Smooth muscle cell of bladder (primary cell): ENCODE results near the gene IFT81. TPM values are rescaled to one million over a fixed set of nuclear protein-coding genes. Genes with fewer than 3 reads are reported as not detected.

Experiments
- total RNA-seq: library from RNA; depleted of rRNA; stranded (reverse); fragments of >200 nt; gene quantifications from 2 replicates; pipeline ENCODE4 v1.2.3, GENCODE V29; 2014

IFT81 gene, protein sequence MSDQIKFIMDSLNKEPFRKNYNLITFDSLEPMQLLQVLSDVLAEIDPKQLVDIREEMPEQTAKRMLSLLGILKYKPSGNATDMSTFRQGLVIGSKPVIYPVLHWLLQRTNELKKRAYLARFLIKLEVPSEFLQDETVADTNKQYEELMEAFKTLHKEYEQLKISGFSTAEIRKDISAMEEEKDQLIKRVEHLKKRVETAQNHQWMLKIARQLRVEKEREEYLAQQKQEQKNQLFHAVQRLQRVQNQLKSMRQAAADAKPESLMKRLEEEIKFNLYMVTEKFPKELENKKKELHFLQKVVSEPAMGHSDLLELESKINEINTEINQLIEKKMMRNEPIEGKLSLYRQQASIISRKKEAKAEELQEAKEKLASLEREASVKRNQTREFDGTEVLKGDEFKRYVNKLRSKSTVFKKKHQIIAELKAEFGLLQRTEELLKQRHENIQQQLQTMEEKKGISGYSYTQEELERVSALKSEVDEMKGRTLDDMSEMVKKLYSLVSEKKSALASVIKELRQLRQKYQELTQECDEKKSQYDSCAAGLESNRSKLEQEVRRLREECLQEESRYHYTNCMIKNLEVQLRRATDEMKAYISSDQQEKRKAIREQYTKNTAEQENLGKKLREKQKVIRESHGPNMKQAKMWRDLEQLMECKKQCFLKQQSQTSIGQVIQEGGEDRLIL
- 28.3 and 34.3 TPM in 2 replicates for total RNA-seq

DNA sequence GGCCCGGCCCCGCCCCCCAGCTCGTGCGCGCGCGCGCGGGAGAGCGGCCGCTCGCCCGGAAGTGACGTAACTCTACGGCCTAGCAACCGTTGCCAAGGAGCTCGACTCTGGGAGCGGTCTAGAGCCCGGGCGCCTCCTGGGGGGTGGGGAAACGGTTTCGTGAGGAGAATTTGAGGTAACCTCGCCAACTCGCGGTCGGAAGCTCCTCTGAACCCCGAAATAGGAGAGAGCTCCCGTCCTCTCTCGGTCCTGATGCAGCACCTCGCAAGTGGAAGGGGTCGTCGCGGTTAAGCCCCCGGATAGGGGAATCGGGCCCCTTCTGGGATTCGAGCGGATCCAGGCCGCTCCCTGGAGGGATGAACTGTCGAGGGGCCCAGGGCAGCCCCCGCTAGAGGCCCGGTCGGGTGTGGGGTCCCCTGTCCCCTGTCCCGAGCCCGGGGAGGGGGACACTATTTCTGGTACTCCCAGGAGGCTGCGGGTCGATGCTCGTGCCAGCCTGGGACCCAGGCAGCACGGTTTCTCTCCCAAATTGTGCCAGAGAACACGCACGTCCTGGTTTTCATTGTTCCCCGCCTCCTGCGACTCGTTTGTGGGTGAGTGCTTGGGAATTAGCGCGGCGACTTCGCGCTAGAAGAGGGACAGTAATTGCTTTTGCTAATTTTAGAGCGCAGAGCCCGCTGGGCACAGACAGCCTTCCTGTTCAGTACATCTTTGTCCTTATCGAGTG lies at the start of gene IFT81:
Gene IFT81 (plus strand): TSS at position 89 of the 727 bp plus-strand sequence. CDS start 3,024 bp downstream, outside the sequence.

Other genes with a start within 250 kb of the IFT81 start
- gene GLTP, start 243.8 kb upstream of the IFT81 start, total RNA-seq = 51.2 and 58.2 TPM in 2 replicates
- 8.4 and 8.8 TPM in 2 replicates for gene TCHP, start 224.1 kb upstream of the IFT81 start, total RNA-seq
- gene GIT2, start 128.0 kb upstream of the IFT81 start, total RNA-seq = 27.7 and 35.8 TPM in 2 replicates
- 81.1 TPM in 2 replicates for gene ANKRD13A, start 124.9 kb upstream of the IFT81 start, total RNA-seq
- gene C12orf76, start 75.8 kb upstream of the IFT81 start, total RNA-seq = 9.8 and 13.2 TPM in 2 replicates
- 114 and 157 TPM in 2 replicates for gene ATP2A2, start 156.9 kb downstream of the IFT81 start, total RNA-seq